NCI-H748 (cell line): Measurements from ENCODE around the gene PCCA.
"Not testable (repeated sequence)": the region's sequence is repeated elsewhere in the genome, so short reads cannot be mapped to it uniquely, and the experiment has no call there.

ENCODE experiments used
- DNase-seq: peaks from one replicate; lab custom pipeline; 2025; ENCODE audit not compliant: unreplicated experiment; lab: John Stamatoyannopoulos, UW

PCCA gene

GRCh38 chr13:100235311-100235901 is 146.5 kb downstream of the PCCA start:
- peak; percentile 83 for DNase-seq

- peak; percentile 16 for DNase-seq
Measured at GRCh38 chr13:100240109-100240779, 151.4 kb downstream of the PCCA start.

GRCh38 chr13:100244431-100244830 is 155.5 kb downstream of the PCCA start:
- DNase-seq, result no peak

GRCh38 chr13:100245104-100245503 is 156.2 kb downstream of the PCCA start:
- no peak for DNase-seq

GRCh38 chr13:100247937-100248336 is 159.0 kb downstream of the PCCA start:
- no peak for DNase-seq

- DNase-seq, result no peak
Measured at GRCh38 chr13:100254002-100254401, 165.1 kb downstream of the PCCA start.

GRCh38 chr13:100262404-100262803 is 173.5 kb downstream of the PCCA start:
- DNase-seq, result no peak

- no peak for DNase-seq
Measured at GRCh38 chr13:100266026-100266425, 177.1 kb downstream of the PCCA start.

- DNase-seq, result no peak
Measured at GRCh38 chr13:100269837-100270236, 180.9 kb downstream of the PCCA start.

- DNase-seq, result no peak
Measured at GRCh38 chr13:100273138-100273537, 184.2 kb downstream of the PCCA start.

GRCh38 chr13:100273552-100273951 is 184.7 kb downstream of the PCCA start:
- DNase-seq, result no peak

GRCh38 chr13:100274942-100275506 is 186.1 kb downstream of the PCCA start:
- DNase-seq, result no peak

GRCh38 chr13:100275746-100276145 is 186.9 kb downstream of the PCCA start:
- no peak for DNase-seq

- DNase-seq, result no peak
Measured at GRCh38 chr13:100280681-100281080, 191.8 kb downstream of the PCCA start.

GRCh38 chr13:100282306-100282705 is 193.4 kb downstream of the PCCA start:
- not testable (repeated sequence) for DNase-seq

- DNase-seq, result no peak
Measured at GRCh38 chr13:100290165-100290801, 201.4 kb downstream of the PCCA start.

- DNase-seq, result no peak
Measured at GRCh38 chr13:100291624-100292023, 202.7 kb downstream of the PCCA start.

GRCh38 chr13:100297413-100297812 is 208.5 kb downstream of the PCCA start:
- DNase-seq, result no peak

GRCh38 chr13:100298116-100298681 is 209.3 kb downstream of the PCCA start:
- DNase-seq, result no peak

- DNase-seq, result no peak
Measured at GRCh38 chr13:100298691-100299090, 209.8 kb downstream of the PCCA start.

GRCh38 chr13:100300243-100300642 is 211.3 kb downstream of the PCCA start:
- no peak for DNase-seq

GRCh38 chr13:100300708-100301107 is 211.8 kb downstream of the PCCA start:
- peak; percentile 23 for DNase-seq
